HG03196 (cell line): ENCODE results near the gene ANKRD13C.

ENCODE experiments used
- ATAC-seq: cut with Tn5 transposase; IDR thresholded peaks from one replicate; pipeline ENCODE4 v1.9.1; 2021; ENCODE audit not compliant: unreplicated experiment

The ANKRD13C gene

DNA sequence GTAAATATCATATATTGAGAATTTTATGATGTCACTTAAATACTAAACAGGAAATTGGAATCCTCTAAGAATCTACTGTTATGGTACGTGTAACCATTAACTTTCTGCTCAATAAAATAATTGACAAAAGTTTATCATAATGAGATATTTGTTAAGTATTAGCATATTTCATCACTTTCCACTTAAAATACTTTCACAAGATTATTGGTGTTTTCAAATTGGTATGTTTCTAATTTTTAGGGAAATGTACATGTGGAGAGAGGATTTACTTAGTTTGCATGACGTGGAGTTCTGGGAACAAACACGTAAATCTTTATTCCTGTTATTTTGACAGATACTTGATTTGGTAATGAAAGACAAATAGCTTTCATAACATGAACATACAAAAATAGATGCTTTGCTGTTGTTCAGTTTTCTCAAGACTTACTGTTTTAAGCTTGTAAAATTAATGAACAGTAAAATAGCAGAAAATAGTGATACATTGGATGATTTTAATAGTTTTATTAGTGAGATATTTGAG, 131.7 kb downstream of the ANKRD13C start:
- no peak for ATAC-seq

DNA sequence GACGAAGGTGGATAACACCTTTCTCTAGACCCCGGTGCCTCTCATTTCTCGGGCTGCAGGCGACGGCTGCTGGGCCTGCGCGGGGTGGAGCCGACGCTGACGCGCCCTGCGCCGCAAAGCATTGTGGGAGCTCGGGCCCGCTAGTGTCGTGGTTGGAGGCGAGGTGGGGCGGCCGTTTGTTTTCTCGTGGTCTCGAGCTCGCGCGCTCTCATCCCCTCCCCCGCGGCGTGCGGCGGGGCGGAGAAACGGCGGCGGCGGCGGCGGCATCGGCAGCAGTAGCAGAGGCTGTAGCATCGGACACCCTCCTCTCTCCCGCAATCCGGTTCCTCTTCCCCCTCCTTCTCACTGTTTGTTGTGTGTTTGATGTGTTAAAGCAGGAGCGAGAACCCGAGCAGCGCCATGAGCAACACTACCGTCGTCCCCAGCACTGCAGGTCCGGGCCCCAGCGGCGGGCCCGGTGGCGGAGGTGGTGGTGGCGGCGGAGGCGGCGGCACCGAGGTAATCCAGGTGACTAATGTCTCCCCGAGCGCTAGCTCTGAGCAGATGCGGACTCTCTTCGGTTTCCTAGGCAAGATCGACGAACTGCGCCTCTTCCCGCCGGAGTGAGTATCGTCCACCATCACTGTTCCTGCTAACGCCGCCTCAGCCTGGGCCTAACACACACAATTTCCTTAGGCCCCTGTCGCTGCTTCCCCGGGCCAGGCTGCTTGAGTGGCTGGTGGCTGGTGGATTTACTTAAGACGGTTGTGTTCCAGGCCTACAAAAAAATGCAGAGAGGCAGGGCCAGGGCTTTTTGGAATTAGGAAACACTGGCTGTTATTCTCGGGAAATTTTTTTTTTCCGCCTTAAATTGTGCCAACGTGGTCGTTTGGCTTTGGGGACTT, 133.0 kb downstream of the ANKRD13C start, which contains the start of gene SRSF11:
Gene SRSF11 (plus strand): TSS at position 143 of the 884 bp plus-strand sequence. CDS start 257 bp downstream, at position 400.
- peak; percentile 96 for ATAC-seq

DNA sequence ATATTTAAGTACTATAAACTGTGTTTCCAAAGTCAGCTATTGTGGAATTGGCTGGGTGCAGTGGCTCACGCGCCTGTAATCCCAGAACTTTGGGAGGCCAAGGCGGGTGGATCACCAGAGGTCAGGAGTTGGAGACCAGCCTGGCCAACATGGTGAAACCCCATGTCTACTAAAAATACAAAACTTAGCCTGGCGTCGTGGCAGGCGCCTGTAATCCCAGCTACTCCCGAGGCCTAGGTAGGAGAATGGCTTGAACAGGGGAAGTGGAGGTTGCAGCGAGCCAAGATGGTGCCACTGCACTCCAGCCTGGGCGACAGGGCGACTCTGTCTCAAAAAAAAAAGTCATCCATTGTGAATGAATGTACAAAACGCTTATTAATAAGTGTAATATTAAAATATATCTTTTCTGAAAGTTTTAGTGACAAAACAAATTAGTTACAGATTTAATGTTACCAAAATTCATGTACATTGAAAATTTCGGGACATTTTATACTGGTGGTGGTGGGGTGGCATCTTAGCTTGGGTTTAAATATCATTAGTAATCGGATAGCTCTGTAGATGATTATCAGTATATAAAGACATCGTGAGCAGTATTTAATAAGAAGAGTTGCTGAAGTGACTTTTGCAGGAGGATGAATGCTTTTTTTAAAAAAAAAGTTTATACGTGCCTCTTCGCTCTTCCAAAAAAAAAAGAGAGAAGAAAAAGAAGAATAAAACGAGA, 133.8 kb downstream of the ANKRD13C start:
- peak; percentile 10 for ATAC-seq

DNA sequence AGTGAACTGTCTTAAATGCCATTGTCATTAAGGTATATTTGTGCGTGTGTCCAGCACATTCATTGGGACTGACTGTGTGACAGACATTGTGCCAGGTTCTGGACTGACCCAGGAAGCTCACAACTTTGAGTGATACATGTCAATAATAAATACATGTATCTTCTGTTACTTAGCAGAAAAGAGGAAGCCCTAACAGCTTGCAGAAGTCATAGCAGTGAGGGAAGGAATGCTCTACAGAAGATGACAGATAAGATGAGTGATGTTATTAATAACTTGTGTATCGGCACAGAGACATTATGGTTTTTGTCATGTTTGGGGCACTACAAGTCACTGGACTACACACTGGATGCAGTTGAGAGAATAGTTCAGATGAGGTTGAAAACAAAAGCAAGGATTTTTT, 134.5 kb downstream of the ANKRD13C start:
- no peak for ATAC-seq

DNA sequence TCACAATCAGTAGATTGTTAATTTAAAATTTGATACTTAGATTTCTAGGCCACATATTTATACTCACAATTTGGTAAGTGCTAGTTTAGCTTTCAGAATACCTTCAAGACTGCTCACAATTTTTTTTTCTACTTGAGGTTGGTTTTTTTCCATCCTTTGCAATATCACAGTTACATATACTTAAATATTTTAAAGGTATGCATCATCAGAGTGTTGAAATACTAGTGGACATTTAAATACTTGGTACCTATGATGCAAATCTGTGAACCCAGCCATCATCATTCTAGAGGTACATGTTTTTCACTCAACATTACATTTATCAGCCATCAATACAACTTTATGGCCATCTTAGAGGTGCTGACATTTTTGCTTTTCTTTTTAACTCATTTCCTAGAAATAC, 143.0 kb downstream of the ANKRD13C start:
- no peak for ATAC-seq

DNA sequence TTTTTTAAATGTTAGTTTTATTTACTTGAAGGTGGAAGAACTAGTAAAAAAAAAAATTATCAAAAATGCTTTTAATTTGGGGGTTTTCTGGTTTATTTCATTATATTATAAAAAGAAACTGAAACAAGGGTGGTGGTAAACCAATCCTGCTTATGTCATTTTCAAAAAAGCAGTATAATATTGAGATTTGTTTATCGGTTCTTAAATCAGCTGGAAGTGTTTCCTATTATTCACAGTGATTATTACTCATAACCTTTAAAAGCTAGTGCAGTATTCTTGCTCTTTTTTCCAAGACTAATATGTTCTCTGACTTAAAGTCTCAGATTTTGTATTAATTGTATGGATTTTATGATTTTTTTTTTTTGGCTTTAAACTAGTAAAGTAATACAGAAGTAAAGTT, 143.7 kb downstream of the ANKRD13C start:
- no peak for ATAC-seq
